Endothelial cell of umbilical vein (primary cell): Measurements from ENCODE around the gene GRK1. TPM values are rescaled to one million over a fixed set of nuclear protein-coding genes. Genes with fewer than 3 reads are reported as not detected.

Source experiments
- BruUV-seq: library from RNA; stranded (reverse); fragments of 400-500 nt; replicated peaks from 2 replicates; lab custom pipeline; 2021; lab: Mats Ljungman, UMichigan
- CTCF ChIA-PET: fragments of 300-600, 350-600 bp; sonication (Branson Sonifier 250); formaldehyde crosslinking; loops from one replicate; lab custom pipeline; 2021; ENCODE audit warnings: antibody characterized with exemption, inconsistent platforms; lab: Charles Lee
- POLR2A ChIA-PET: fragments of 300-600, 350-600 bp; sonication (Branson Sonifier 250); formaldehyde crosslinking; loops from one replicate; lab custom pipeline; 2021; ENCODE audit warnings: antibody characterized with exemption, inconsistent platforms; lab: Charles Lee
- DNase-seq: peaks from one replicate; pipeline ENCODE4 v3.0.0-alpha.2; 2011; ENCODE audit warnings: low read depth, low spot score
- FAIRE-seq: peaks from 2 replicates; lab custom pipeline; 2011; peaks lifted over from hg19 to GRCh38; lab: Jason Lieb, UNC
- H2AFZ ChIP-seq: 2 replicates; pipeline ENCODE4 v1.6.0; 2012; ENCODE audit warnings: low read depth, low read length, control low read depth, inconsistent platforms
- H3K27ac ChIP-seq: 2 replicates; pipeline ENCODE4 v1.5.1; 2011; ENCODE audit warnings: low read depth, mild to moderate bottlenecking, control low read depth, low read length, moderate library complexity; ENCODE audit not compliant: insufficient read depth
- H3K27me3 ChIP-seq, 2 experiments: 2 replicates each; pipeline versions ENCODE4 v1.6.0 to v1.6.1; 2011; ENCODE audit warnings: low read length in 2 of 2, mixed read lengths in 1 of 2; ENCODE audit not compliant: control insufficient read depth in 2 of 2, insufficient read depth in 2 of 2
- H3K36me3 ChIP-seq, 2 experiments: 2 replicates in 1 of 2; 3 replicates in 1 of 2; pipeline ENCODE4 v1.5.1; 2011; ENCODE audit warnings: low read length in 2 of 2, mild to moderate bottlenecking in 1 of 2, moderate library complexity in 1 of 2; ENCODE audit not compliant: control insufficient read depth in 2 of 2, insufficient read depth in 2 of 2; ENCODE audit errors: extremely low read depth in 1 of 2
- H3K4me1 ChIP-seq: 3 replicates; pipeline ENCODE4 v1.5.1; 2011; ENCODE audit warnings: mild to moderate bottlenecking, low read length; ENCODE audit not compliant: control insufficient read depth, insufficient read depth; ENCODE audit errors: extremely low read depth
- H3K4me2 ChIP-seq: 2 replicates; pipeline ENCODE4 v1.6.1; 2011; ENCODE audit warnings: low read length, control low read depth, mixed read lengths; ENCODE audit not compliant: insufficient read depth
- H3K4me3 ChIP-seq, 3 experiments: fragments of 200-600 bp in 1 of 3; sonication (generic), shearing (Covaris generic) in 1 of 3; replicated peaks in 1 of 3; 2 replicates each; pipeline ENCODE4 v1.5.1; 2011 to 2016; ENCODE audit warnings: control low read depth in 3 of 3, low read length in 3 of 3, mild to moderate bottlenecking in 2 of 3, inconsistent platforms in 1 of 3, low read depth in 1 of 3, moderate library complexity in 1 of 3; ENCODE audit not compliant: insufficient read depth in 1 of 3
- H3K79me2 ChIP-seq: 2 replicates; pipeline ENCODE4 v1.6.0; 2012; ENCODE audit warnings: low read length, inconsistent platforms; ENCODE audit not compliant: control insufficient read depth, insufficient read depth
- H3K9ac ChIP-seq: replicated peaks from 2 replicates; pipeline ENCODE3; 2011; ENCODE audit warnings: low read length, control low read depth; ENCODE audit not compliant: insufficient read depth; ENCODE audit errors: extremely low read depth
- H3K9me1 ChIP-seq: replicated peaks from 3 replicates; pipeline ENCODE4 v1.6.0; 2011; ENCODE audit warnings: mild to moderate bottlenecking, low read length; ENCODE audit not compliant: control insufficient read depth, insufficient read depth; ENCODE audit errors: extremely low read depth
- H3K9me3 ChIP-seq: replicated peaks from 2 replicates; pipeline ENCODE4 v1.5.1; 2012; ENCODE audit warnings: low read length, inconsistent platforms; ENCODE audit not compliant: control insufficient read depth, insufficient read depth
- H4K20me1 ChIP-seq: replicated peaks from 2 replicates; pipeline ENCODE3; 2011; ENCODE audit warnings: mild to moderate bottlenecking, low read length; ENCODE audit not compliant: control insufficient read depth, insufficient read depth; ENCODE audit errors: extremely low read depth
- CTCF ChIP-seq, 2 donors: IDR thresholded peaks; 1 replicate in 1 of 2; 2 replicates in 1 of 2; pipeline ENCODE4 v1.5.1; 2011; ENCODE audit warnings: low read length in 2 of 2, mild to moderate bottlenecking in 2 of 2, moderate library complexity in 2 of 2, control low read depth in 1 of 2, inconsistent platforms in 1 of 2, low read depth in 1 of 2; ENCODE audit not compliant: insufficient read depth in 1 of 2; ENCODE audit errors: extremely low read depth in 1 of 2
- EZH2 ChIP-seq: IDR thresholded peaks from 2 replicates; pipeline ENCODE4 v1.6.1; 2012; ENCODE audit warnings: borderline replicate concordance, low read depth, mild to moderate bottlenecking, moderate library complexity, low read length, inconsistent platforms; ENCODE audit not compliant: severe bottlenecking
- FOS ChIP-seq: IDR thresholded peaks from 2 replicates; pipeline ENCODE4 v1.6.1; 2011; ENCODE audit warnings: mild to moderate bottlenecking, low read length, moderate library complexity, borderline replicate concordance; ENCODE audit not compliant: insufficient read depth
- GATA2 ChIP-seq: IDR thresholded peaks from 2 replicates; pipeline ENCODE4 v1.7.0; 2011; ENCODE audit warnings: low read depth, mild to moderate bottlenecking, moderate library complexity, mixed read lengths, low read length; ENCODE audit not compliant: insufficient read length, insufficient read depth
- JUN ChIP-seq: IDR thresholded peaks from 2 replicates; pipeline ENCODE4 v1.6.1; 2011; ENCODE audit warnings: borderline replicate concordance, low read depth; ENCODE audit not compliant: insufficient read length, insufficient read depth
- MAX ChIP-seq: IDR thresholded peaks from 2 replicates; pipeline ENCODE4 v1.6.1; 2011; ENCODE audit not compliant: insufficient read depth, insufficient read length
- MYC ChIP-seq: IDR thresholded peaks from one replicate; pipeline ENCODE4 v1.6.1; 2011; ENCODE audit warnings: mild to moderate bottlenecking, low read depth, low read length
- POLR2A ChIP-seq: IDR thresholded peaks from 2 replicates; pipeline ENCODE4 v1.6.1; 2012; ENCODE audit warnings: low read depth, mild to moderate bottlenecking, control low read depth, low read length
- POLR2AphosphoS5 ChIP-seq: IDR thresholded peaks from 2 replicates; pipeline ENCODE4 v1.6.1; 2012; ENCODE audit warnings: low read depth, mild to moderate bottlenecking, control low read depth, low read length, moderate library complexity; ENCODE audit not compliant: insufficient read depth
- dilution Hi-C: fragments of 300-500 bp; cut with MboI; formaldehyde crosslinking; loops from one replicate; pipeline ENCODE4 v1.15.0; 2019; ENCODE audit warnings: low sequenced_read_pairs; ENCODE audit not compliant: extremely low pct_ligation_motif_present
- intact Hi-C: fragments of 100-400 bp; cut with micrococcal nuclease; formaldehyde crosslinking; loops from one replicate; pipeline ENCODE4 v1.10.0; 2022
- polyA plus RNA-seq, 4 experiments: library from polyadenylated mRNA; depleted of rRNA in 3 of 4; stranded (reverse) in 3 of 4; unstranded in 1 of 4; fragments of >200 nt; gene quantifications; 2 replicates each; pipeline versions ENCODE4 v1.2.1 to v1.2.3, GENCODE V29; 2011 to 2012; ENCODE audit warnings: missing spikeins in 1 of 4
- total RNA-seq: library from RNA; stranded (reverse); gene quantifications from 2 replicates; pipeline ENCODE4 v1.2.3, GENCODE V29; 2021

Gene GRK1
- total and polyA plus RNA-seq, 2 donors (not counting 3 experiments of a cell fraction or from before 2014, with no cell fraction given) = not detected

- intact Hi-C loops = no loop called here
- dilution Hi-C loops = no loop called here
- H3K27ac ChIP-seq = no peak overlapping the region
- H3K36me3 ChIP-seq = no peaks in the 10 kb centered on the region
- no peaks in the 10 kb centered on the region for H3K9me1 ChIP-seq
- FAIRE-seq (no peak), DNase-seq (no peak)
- no peaks in the 10 kb centered on the region for H3K9me3 ChIP-seq
- no peak overlapping the region for H3K9ac ChIP-seq
- CTCF ChIA-PET = interaction anchor here (1.2 to 1.6 kb wide), 2 partner anchors 11 to 72 kb away, joined by 3 to 6 read pairs; no protein-coding TSS in a partner anchor
- no peaks in the 10 kb centered on the region for H3K79me2 ChIP-seq
- no peaks in the 10 kb centered on the region for H4K20me1 ChIP-seq
- H3K27me3 ChIP-seq = peaks cover 0 to 2% of the 10 kb centered on the region in 2 experiments
- no peak overlapping the region for H2AFZ ChIP-seq
- H3K4me1 ChIP-seq = no peaks in the 10 kb centered on the region
- H3K4me3 ChIP-seq = no peak overlapping the region
- no TSS peak for BruUV-seq
- H3K4me2 ChIP-seq = no peak overlapping the region
- TF ChIP-seq EZH2 (no peak), GATA2 (no peak), POLR2AphosphoS5 (no peak), MYC (no peak), POLR2A (no peak), MAX (no peak), CTCF (IDR thresholded peaks at IDR 0.05; ENCODE audit: extremely low read depth in 1 of 2, insufficient read depth in 1 of 2, low read depth in 1 of 2, low read length in 2 of 2) (no peak), JUN (no peak), FOS (no peak)
- POLR2A ChIA-PET = no interaction called here
These were observed 64.5 kb downstream of the GRK1 start for GRCh38 chr13:113731192-113732175.
